ENCODE results near the gene BTG1.

BTG1 gene

GRCh38 chr12:92109613-92110012 is 36.0 kb downstream of the BTG1 start:
- H3K4me1 ChIP-seq (ENCODE audit: insufficient read depth, low read length, poor library complexity, severe bottlenecking), result peaks cover 1% of the 10 kb centered on the region
- no peak overlapping the region for H3K4me3 ChIP-seq (ENCODE audit: low read length, poor library complexity, severe bottlenecking)
- H3F3A ChIP-seq (ENCODE audit: low read depth), result no peaks in the 10 kb centered on the region
- no peak overlapping the region for H3K9ac ChIP-seq (ENCODE audit: low read depth, low read length, poor library complexity, severe bottlenecking)
- H3K9me3 ChIP-seq (ENCODE audit: insufficient read depth, low read depth, low read length), result no peaks in the 10 kb centered on the region
- H3K36me3 ChIP-seq (ENCODE audit: insufficient read depth, low read length), result no peaks in the 10 kb centered on the region
- no peak overlapping the region for H2AFZ ChIP-seq (ENCODE audit: low read length)
- no peak overlapping the region for H3K4me2 ChIP-seq (ENCODE audit: low read depth, low read length, poor library complexity, severe bottlenecking)
- no peaks in the 10 kb centered on the region for H3K27me3 ChIP-seq (ENCODE audit: insufficient read depth, low read length, poor library complexity, severe bottlenecking)
- no peaks in the 10 kb centered on the region for H3K79me2 ChIP-seq (ENCODE audit: insufficient read depth, low read length)
- no peak for TF ChIP-seq EZH2phosphoT487 (IDR thresholded peaks at IDR 0.05; ENCODE audit: borderline replicate concordance)
- TF ChIP-seq CTCF (conservative IDR thresholded peaks at IDR 0.05; ENCODE audit: low read length), result no peak
- no peaks in the 10 kb centered on the region for H4K20me1 ChIP-seq (ENCODE audit: insufficient read depth, low read length, poor library complexity, severe bottlenecking)
- no peaks in the 10 kb centered on the region for H3K9me2 ChIP-seq (replicated peaks; ENCODE audit: low read depth, low read length)

GRCh38 chr12:92108651-92109050 is 37.0 kb downstream of the BTG1 start:
- Histone ChIP-seq H3K36me3 (ENCODE audit: insufficient read depth, low read length) (no peaks in the 10 kb centered on the region), H3K4me2 (ENCODE audit: low read depth, low read length, poor library complexity, severe bottlenecking) (no peak overlapping the region), H3K4me1 (ENCODE audit: insufficient read depth, low read length, poor library complexity, severe bottlenecking) (no peaks in the 10 kb centered on the region), H4K20me1 (ENCODE audit: insufficient read depth, low read length, poor library complexity, severe bottlenecking) (no peaks in the 10 kb centered on the region), H3K4me3 (ENCODE audit: low read length, poor library complexity, severe bottlenecking) (no peak overlapping the region), H3F3A (ENCODE audit: low read depth) (no peaks in the 10 kb centered on the region), H3K27me3 (ENCODE audit: insufficient read depth, low read length, poor library complexity, severe bottlenecking) (no peaks in the 10 kb centered on the region), H3K9ac (ENCODE audit: low read depth, low read length, poor library complexity, severe bottlenecking) (no peak overlapping the region), H3K79me2 (ENCODE audit: insufficient read depth, low read length) (no peaks in the 10 kb centered on the region), H2AFZ (ENCODE audit: low read length) (no peak overlapping the region), H3K9me3 (ENCODE audit: insufficient read depth, low read depth, low read length) (no peaks in the 10 kb centered on the region), H3K9me2 (replicated peaks; ENCODE audit: low read depth, low read length) (no peaks in the 10 kb centered on the region)
- no peak for TF ChIP-seq EZH2phosphoT487 (IDR thresholded peaks at IDR 0.05; ENCODE audit: borderline replicate concordance)
- TF ChIP-seq CTCF (conservative IDR thresholded peaks at IDR 0.05; ENCODE audit: low read length), result no peak

GRCh38 chr12:92107621-92108131 is 38.0 kb downstream of the BTG1 start:
- H3K36me3 ChIP-seq (ENCODE audit: insufficient read depth, low read length), result no peaks in the 10 kb centered on the region

More at GRCh38 chr12:92107621-92108131, 38.0 kb downstream of the BTG1 start:
- no peaks in the 10 kb centered on the region for H3K9me3 ChIP-seq (ENCODE audit: insufficient read depth, low read depth, low read length)
- H2AFZ ChIP-seq (ENCODE audit: low read length), result no peak overlapping the region
- no peak overlapping the region for H3K4me2 ChIP-seq (ENCODE audit: low read depth, low read length, poor library complexity, severe bottlenecking)
- H3K79me2 ChIP-seq (ENCODE audit: insufficient read depth, low read length), result no peaks in the 10 kb centered on the region
- H4K20me1 ChIP-seq (ENCODE audit: insufficient read depth, low read length, poor library complexity, severe bottlenecking), result no peaks in the 10 kb centered on the region
- no peak overlapping the region for H3K9ac ChIP-seq (ENCODE audit: low read depth, low read length, poor library complexity, severe bottlenecking)
- no peaks in the 10 kb centered on the region for H3K4me1 ChIP-seq (ENCODE audit: insufficient read depth, low read length, poor library complexity, severe bottlenecking)
- no peak overlapping the region for H3K4me3 ChIP-seq (ENCODE audit: low read length, poor library complexity, severe bottlenecking)
- TF ChIP-seq EZH2phosphoT487 (IDR thresholded peaks at IDR 0.05; ENCODE audit: borderline replicate concordance) (no peak), CTCF (conservative IDR thresholded peaks at IDR 0.05; ENCODE audit: low read length) (no peak)
- H3F3A ChIP-seq (ENCODE audit: low read depth), result no peaks in the 10 kb centered on the region
- no peaks in the 10 kb centered on the region for H3K9me2 ChIP-seq (replicated peaks; ENCODE audit: low read depth, low read length)
- H3K27me3 ChIP-seq (ENCODE audit: insufficient read depth, low read length, poor library complexity, severe bottlenecking), result no peaks in the 10 kb centered on the region

Measured in Loucy (cell line).